Suppressor macrophage treated with lipopolysaccharide for 1 hour (primary cell): ENCODE data around the gene TIMM8B.

Source experiments
- DNase-seq, 3 donors: peaks; one replicate each; pipeline ENCODE4 v3.0.0-alpha.2; 2020 to 2022

The TIMM8B gene, protein sequence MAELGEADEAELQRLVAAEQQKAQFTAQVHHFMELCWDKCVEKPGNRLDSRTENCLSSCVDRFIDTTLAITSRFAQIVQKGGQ

GRCh38 chr11:112086422-112087191 lies at the start of gene TIMM8B, which contains the start of gene SDHD:
Gene TIMM8B, minus strand, starts transcription at chr11:112086756. Its CDS starts 33 bp downstream, at chr11:112086723.
Gene SDHD, plus strand, starts transcription at chr11:112086873. Its CDS starts 35 bp downstream, at chr11:112086908.
- peak; percentile 97 to 99 (median 99) for DNase-seq

GRCh38 chr11:112134473-112134872 lies 47.9 kb upstream of the TIMM8B start:
- no peak for DNase-seq

DNA sequence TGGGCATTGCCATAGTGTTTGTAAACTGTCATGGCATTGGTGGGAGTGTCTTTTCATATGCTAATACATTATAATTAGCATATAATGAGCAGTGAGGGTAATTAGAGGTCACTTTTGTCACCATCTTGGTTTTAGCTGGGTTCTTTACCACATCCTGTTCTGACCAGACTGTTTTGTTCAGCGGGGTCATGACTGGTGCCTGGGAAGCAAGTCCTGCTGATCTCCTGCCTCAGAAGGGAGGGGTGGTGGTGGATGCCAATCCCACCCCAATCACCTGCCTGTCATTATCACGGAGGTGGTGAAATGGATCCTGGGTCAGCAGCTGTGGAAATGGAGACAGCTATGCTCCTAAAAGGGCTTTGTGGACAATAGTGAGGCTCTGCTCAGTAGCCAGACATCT lies 46.2 kb upstream of the TIMM8B start:
- DNase-seq = no peak

- peak; percentile 71 to 83 (median 80) for DNase-seq
Measured at GRCh38 chr11:112129656-112130055, 43.1 kb upstream of the TIMM8B start.

GRCh38 chr11:112128483-112129121 lies 42.0 kb upstream of the TIMM8B start:
- DNase-seq = peak; percentile 58 to 68 (median 65)

DNA sequence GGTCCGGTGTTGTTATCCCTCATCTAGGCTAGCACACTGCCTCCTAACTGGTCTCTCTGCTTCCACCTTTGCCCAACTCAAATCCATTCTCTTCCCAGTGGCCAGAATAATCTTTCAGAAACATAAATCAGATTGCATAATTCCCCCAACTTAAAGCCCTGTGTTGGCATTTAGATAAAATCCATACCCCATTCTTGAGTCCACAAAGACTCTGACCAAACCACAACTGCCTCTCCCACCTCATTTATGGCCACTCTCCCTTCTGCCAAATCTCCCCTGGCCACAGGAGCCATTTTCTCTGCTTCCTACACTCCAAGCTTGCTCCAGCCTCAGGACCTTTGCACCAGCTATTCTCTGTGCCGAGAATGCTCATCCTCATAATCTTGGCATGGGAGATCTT lies 40.5 kb upstream of the TIMM8B start:
- no peak for DNase-seq

GRCh38 chr11:112123129-112123528 lies 36.6 kb upstream of the TIMM8B start:
- no peak for DNase-seq

DNA sequence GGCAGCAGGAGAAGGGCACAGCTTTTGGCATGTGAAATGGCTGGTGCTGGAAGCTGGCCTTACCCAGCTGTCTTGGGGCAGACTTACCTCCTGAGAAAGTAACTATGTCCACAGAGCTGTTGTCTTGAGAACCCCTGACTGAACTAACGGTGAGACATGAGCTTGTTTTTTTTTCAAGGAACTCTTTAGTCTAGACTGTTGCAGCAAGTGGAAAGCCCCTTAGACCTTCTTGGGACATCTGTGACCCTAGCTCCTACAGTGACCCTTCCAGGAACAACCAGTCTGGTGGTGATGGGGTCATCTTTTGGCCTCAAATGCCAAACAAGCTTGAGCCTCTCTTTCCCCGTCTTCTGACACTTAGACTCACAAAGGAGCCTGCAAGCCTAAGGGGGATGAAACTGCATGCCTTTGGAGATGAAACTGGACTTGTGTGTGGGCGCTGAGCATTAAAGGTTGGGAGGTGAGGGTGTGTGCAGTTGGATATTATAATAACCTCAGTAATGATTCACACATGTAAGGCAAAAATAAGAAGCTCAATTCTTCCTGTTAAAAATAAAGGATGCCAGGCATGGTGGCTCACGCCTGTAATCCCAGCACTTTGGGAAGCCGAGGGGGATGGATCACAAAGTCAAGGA lies 35.5 kb upstream of the TIMM8B start:
- DNase-seq = peak; percentile 68 to 81 (median 73)

- no peak for DNase-seq
Measured at GRCh38 chr11:112118176-112118575, 31.6 kb upstream of the TIMM8B start.

- DNase-seq = no peak
Measured at GRCh38 chr11:112115386-112115785, 28.8 kb upstream of the TIMM8B start.

- no peak for DNase-seq
Measured at GRCh38 chr11:112114460-112114859, 27.9 kb upstream of the TIMM8B start.

DNA sequence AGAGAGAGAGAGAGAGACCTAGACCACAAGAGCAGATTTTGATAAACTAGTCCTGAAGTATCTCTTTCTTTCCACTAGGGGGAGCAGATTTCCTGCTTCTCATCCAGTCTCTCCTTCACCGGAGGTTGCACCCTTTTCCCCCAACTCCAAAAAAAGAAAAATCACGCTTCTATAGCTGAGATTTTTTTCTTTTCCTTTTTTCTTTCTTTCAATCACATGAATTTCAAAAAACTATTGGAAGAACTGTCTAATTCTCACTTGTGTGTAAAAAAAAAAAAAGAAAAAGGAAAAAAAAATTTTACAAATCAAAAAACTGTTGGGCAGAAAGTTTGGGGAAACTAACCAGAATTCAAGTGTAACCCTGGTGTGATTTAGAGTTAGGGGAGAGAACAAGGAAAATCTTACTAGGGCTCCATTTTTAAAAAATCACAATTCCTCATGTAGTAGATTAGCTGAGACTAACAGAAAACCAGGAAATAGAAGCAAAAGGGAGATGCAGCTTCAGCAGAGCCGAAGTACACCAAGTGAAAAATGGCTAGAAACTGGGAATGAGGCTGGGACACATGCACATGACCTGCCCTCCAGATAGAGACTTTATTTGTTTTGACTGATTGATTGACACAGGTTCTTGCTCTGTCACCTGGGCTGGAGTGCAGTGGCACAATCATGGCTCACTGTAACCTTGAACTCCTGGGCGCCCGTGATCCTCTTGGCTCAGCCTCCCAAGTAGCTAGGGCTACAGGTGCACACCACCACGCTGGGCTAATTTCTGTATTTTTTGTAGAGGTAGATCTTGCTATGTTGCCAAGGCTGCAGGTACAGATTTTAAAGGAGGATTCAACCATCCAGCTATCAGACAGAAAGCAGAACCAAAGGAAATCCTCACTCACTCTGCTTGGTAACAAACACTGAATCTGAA lies 27.2 kb upstream of the TIMM8B start:
- peak; percentile 68 to 88 (median 80) for DNase-seq

DNA sequence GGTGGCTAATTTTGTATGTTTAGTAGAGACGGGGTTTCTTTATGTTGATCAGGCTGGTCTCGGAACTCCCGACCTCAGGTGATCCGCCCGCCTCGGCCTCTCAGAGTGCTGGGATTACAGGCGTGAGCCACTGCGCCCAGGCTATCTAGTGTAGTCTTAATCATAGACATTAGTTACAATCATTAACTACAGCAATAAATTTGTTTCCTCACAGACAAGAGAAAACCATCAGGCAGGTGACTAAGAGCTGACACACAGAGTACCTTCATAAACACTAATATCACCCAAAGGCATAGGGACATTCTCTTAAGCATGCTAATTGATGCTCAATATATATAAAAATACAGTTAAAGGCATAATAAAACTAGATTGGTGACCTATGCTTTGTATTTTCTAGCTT lies 19.5 kb upstream of the TIMM8B start:
- no peak for DNase-seq

GRCh38 chr11:112103446-112103845 lies 16.9 kb upstream of the TIMM8B start:
- DNase-seq = peak; percentile 70 to 93 (median 92)

GRCh38 chr11:112100462-112100861 lies 13.9 kb upstream of the TIMM8B start:
- DNase-seq = peak; percentile 68 to 90 (median 78)

- DNase-seq = no peak
Measured at GRCh38 chr11:112097734-112098528, 11.4 kb upstream of the TIMM8B start.

DNA sequence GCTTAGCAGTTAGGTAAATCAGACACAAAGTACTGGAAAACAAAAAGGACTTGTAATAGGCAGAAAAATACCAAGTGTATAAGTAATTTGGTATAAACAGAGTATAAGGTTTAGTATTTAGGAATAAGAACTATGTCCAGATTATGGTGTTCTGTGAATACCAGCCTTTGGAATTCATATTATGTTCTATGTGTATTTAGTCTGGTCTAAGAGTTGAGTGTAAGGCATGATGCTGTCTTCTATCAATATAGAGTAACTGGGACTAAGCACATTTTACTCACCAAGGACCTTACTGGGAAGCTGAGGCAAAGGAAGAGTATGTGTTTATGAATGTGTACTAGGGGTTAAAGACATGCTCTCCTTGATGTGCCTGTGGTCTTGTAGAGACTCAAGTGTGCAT lies 9.6 kb upstream of the TIMM8B start:
- DNase-seq = no peak

GRCh38 chr11:112095302-112095701 lies 8.7 kb upstream of the TIMM8B start:
- peak in 2 of 3 donors; percentile 45 to 57 for DNase-seq

DNA sequence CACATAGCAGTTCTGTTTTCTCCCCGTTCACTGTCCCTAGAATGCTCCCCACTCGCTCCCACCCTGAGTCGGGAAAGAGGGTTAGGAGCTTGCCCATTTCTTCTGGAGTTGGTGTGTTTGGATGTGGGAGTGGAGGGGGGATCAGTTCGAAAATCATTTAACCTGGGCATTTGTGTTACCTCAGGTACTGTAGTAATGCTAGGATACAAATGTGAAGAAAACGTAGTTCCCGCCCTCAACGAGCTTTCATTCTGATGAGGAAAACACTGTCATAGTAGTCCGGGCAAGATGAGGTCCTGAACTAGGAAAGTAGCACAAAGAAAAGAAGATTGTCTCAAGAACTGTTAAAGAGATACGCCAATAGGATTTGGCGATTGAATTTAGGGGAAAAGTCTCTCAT lies 656 bp upstream of the TIMM8B start:
- DNase-seq = peak in 2 of 3 donors; percentile 17 to 21

- peak; percentile 59 to 66 (median 66) for DNase-seq
Measured at GRCh38 chr11:112085822-112086421, 634 bp downstream of the TIMM8B start.

GRCh38 chr11:112082729-112083128 lies 3.8 kb downstream of the TIMM8B start:
- peak; percentile 61 to 83 (median 68) for DNase-seq
